Activated T-cell treated with anti-CD3 and anti-CD28 coated beads, Interleukin-2, amount 50 U/mL, for 24 hours (primary cell): ENCODE data around the gene MMP27.

ENCODE experiments used
- DNase-seq: peaks from one replicate; pipeline ENCODE4 v3.0.0-alpha.2; 2020
- H3K27ac Mint-ChIP-seq: 2 replicates; pipeline ENCODE4 v1.8.0; 2020; ENCODE audit warnings: mild to moderate bottlenecking, mixed read lengths
- H3K27me3 Mint-ChIP-seq: 2 replicates; pipeline ENCODE4 v1.8.0; 2020; ENCODE audit warnings: mixed read lengths
- H3K36me3 Mint-ChIP-seq: 2 replicates; pipeline ENCODE4 v1.8.0; 2020; ENCODE audit warnings: low read depth, mixed read lengths
- H3K4me1 Mint-ChIP-seq: 2 replicates; pipeline ENCODE4 v1.8.0; 2020; ENCODE audit warnings: low read depth, mixed read lengths
- H3K4me3 Mint-ChIP-seq: 2 replicates; pipeline ENCODE4 v1.8.0; 2020; ENCODE audit warnings: mild to moderate bottlenecking, moderate library complexity, mixed read lengths
- H3K9me3 Mint-ChIP-seq: 2 replicates; pipeline ENCODE4 v1.8.0; 2020; ENCODE audit warnings: mixed read lengths

MMP27 gene

GRCh38 chr11:102666331-102666957 is 39.1 kb downstream of the MMP27 start:
- Mint-ChIP-seq H3K9me3 (no peaks in the 10 kb centered on the region), H3K27me3 (no peaks in the 10 kb centered on the region), H3K36me3 (no peaks in the 10 kb centered on the region), H3K4me1 (no peaks in the 10 kb centered on the region), H3K27ac (no peak overlapping the region), H3K4me3 (no peak overlapping the region)
- no peak for DNase-seq

GRCh38 chr11:102664001-102664752 is 41.4 kb downstream of the MMP27 start:
- no peaks in the 10 kb centered on the region for H3K36me3 Mint-ChIP-seq
- H3K9me3 Mint-ChIP-seq, result no peaks in the 10 kb centered on the region
- H3K27ac Mint-ChIP-seq, result no peak overlapping the region
- no peak for DNase-seq
- H3K4me1 Mint-ChIP-seq, result no peaks in the 10 kb centered on the region
- no peak overlapping the region for H3K4me3 Mint-ChIP-seq
- peaks cover 3% of the 10 kb centered on the region for H3K27me3 Mint-ChIP-seq

- no peak overlapping the region for H3K4me3 Mint-ChIP-seq
- no peaks in the 10 kb centered on the region for H3K36me3 Mint-ChIP-seq
- H3K27ac Mint-ChIP-seq, result no peak overlapping the region
- no peak for DNase-seq
- no peaks in the 10 kb centered on the region for H3K4me1 Mint-ChIP-seq
- peaks cover 3% of the 10 kb centered on the region for H3K27me3 Mint-ChIP-seq
- no peaks in the 10 kb centered on the region for H3K9me3 Mint-ChIP-seq
Observed at GRCh38 chr11:102662607-102663006, 43.0 kb downstream of the MMP27 start.

- Mint-ChIP-seq H3K27ac (no peak overlapping the region), H3K4me1 (no peaks in the 10 kb centered on the region), H3K27me3 (peaks cover 8% of the 10 kb centered on the region), H3K4me3 (no peak overlapping the region), H3K9me3 (no peaks in the 10 kb centered on the region), H3K36me3 (no peaks in the 10 kb centered on the region)
- no peak for DNase-seq
Observed at GRCh38 chr11:102661040-102661439, 44.5 kb downstream of the MMP27 start.

- DNase-seq, result no peak
- H3K4me1 Mint-ChIP-seq, result no peaks in the 10 kb centered on the region
- H3K9me3 Mint-ChIP-seq, result peaks cover 5% of the 10 kb centered on the region
- no peak overlapping the region for H3K4me3 Mint-ChIP-seq
- peaks cover 12% of the 10 kb centered on the region for H3K27me3 Mint-ChIP-seq
- no peaks in the 10 kb centered on the region for H3K36me3 Mint-ChIP-seq
- H3K27ac Mint-ChIP-seq, result no peak overlapping the region
Observed at GRCh38 chr11:102656528-102656927, 49.0 kb downstream of the MMP27 start.

- Mint-ChIP-seq H3K27me3 (peaks cover 17% of the 10 kb centered on the region), H3K36me3 (no peaks in the 10 kb centered on the region), H3K4me1 (no peaks in the 10 kb centered on the region), H3K4me3 (no peak overlapping the region), H3K9me3 (peaks cover 5% of the 10 kb centered on the region), H3K27ac (no peak overlapping the region)
- DNase-seq, result no peak
Observed at GRCh38 chr11:102655547-102655946, 50.0 kb downstream of the MMP27 start.

- Mint-ChIP-seq H3K36me3 (no peaks in the 10 kb centered on the region), H3K27ac (no peak overlapping the region), H3K9me3 (peaks cover 5% of the 10 kb centered on the region), H3K27me3 (peaks cover 20% of the 10 kb centered on the region), H3K4me1 (no peaks in the 10 kb centered on the region), H3K4me3 (no peak overlapping the region)
- DNase-seq, result no peak
Observed at GRCh38 chr11:102654761-102655160, 50.8 kb downstream of the MMP27 start.

- H3K27ac Mint-ChIP-seq, result no peak overlapping the region
- DNase-seq, result no peak
- H3K4me3 Mint-ChIP-seq, result no peak overlapping the region
Observed at GRCh38 chr11:102653744-102654291, 51.8 kb downstream of the MMP27 start.

GRCh38 chr11:102647430-102647829 is 58.1 kb downstream of the MMP27 start:
- H3K27me3 Mint-ChIP-seq, result peaks cover 20% of the 10 kb centered on the region
- H3K9me3 Mint-ChIP-seq, result no peaks in the 10 kb centered on the region

More at GRCh38 chr11:102653744-102654291, 51.8 kb downstream of the MMP27 start:
- no peaks in the 10 kb centered on the region for H3K4me1 Mint-ChIP-seq
- no peaks in the 10 kb centered on the region for H3K36me3 Mint-ChIP-seq
- peaks cover 5% of the 10 kb centered on the region for H3K9me3 Mint-ChIP-seq
- H3K27me3 Mint-ChIP-seq, result peaks cover 20% of the 10 kb centered on the region

GRCh38 chr11:102643941-102644340 is 61.6 kb downstream of the MMP27 start:
- Mint-ChIP-seq H3K4me3 (no peak overlapping the region), H3K36me3 (no peaks in the 10 kb centered on the region), H3K27ac (no peak overlapping the region), H3K27me3 (peaks cover 8% of the 10 kb centered on the region), H3K9me3 (no peaks in the 10 kb centered on the region), H3K4me1 (no peaks in the 10 kb centered on the region)
- no peak for DNase-seq

More at GRCh38 chr11:102647430-102647829, 58.1 kb downstream of the MMP27 start:
- Mint-ChIP-seq H3K27ac (no peak overlapping the region), H3K36me3 (no peaks in the 10 kb centered on the region), H3K4me3 (no peak overlapping the region), H3K4me1 (no peaks in the 10 kb centered on the region)
- DNase-seq, result no peak
